Measurements from ENCODE around the gene ECHDC1.

ECHDC1 gene

DNA sequence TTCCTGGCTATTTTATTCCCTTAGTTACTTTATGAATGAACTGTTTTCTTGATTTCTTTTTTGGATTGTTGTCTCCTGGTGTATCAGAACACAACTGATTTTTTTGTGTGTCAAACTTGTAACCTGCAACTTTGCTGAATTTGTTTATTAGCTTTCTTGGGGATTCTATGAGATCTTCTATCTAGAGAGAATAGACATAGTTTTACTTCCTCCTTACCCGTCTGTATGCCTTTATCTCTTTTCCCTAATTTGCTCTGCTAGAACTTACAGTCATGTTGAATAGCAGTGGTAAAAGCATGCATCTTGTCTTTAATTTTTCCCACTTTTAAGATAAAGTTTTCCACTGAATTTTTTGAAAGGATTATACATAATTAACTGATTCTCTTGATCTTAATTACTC lies 63.6 kb downstream of the ECHDC1 start:
- TF ChIP-seq, protein P1, sequence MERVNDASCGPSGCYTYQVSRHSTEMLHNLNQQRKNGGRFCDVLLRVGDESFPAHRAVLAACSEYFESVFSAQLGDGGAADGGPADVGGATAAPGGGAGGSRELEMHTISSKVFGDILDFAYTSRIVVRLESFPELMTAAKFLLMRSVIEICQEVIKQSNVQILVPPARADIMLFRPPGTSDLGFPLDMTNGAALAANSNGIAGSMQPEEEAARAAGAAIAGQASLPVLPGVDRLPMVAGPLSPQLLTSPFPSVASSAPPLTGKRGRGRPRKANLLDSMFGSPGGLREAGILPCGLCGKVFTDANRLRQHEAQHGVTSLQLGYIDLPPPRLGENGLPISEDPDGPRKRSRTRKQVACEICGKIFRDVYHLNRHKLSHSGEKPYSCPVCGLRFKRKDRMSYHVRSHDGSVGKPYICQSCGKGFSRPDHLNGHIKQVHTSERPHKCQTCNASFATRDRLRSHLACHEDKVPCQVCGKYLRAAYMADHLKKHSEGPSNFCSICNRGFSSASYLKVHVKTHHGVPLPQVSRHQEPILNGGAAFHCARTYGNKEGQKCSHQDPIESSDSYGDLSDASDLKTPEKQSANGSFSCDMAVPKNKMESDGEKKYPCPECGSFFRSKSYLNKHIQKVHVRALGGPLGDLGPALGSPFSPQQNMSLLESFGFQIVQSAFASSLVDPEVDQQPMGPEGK (CRISPR knock-in tag; IDR thresholded peaks at IDR 0.05; ENCODE audit: borderline replicate concordance), result no peak
- TF ChIP-seq ESRRG (CRISPR knock-in tag; IDR thresholded peaks at IDR 0.05) (no peak), ZFP3 (CRISPR knock-in tag; IDR thresholded peaks at IDR 0.05) (no peak), ZC3H10 (CRISPR knock-in tag; IDR thresholded peaks at IDR 0.05) (no peak), PPARA (CRISPR knock-in tag; IDR thresholded peaks at IDR 0.05; ENCODE audit: borderline replicate concordance) (no peak), RARB (CRISPR knock-in tag; IDR thresholded peaks at IDR 0.05) (no peak), ZNF565 (CRISPR knock-in tag; conservative IDR thresholded peaks at IDR 0.05; ENCODE audit: low read depth) (no peak), BACH2 (CRISPR knock-in tag; IDR thresholded peaks at IDR 0.05; ENCODE audit: borderline replicate concordance) (no peak)
- TF ChIP-seq, protein P2, sequence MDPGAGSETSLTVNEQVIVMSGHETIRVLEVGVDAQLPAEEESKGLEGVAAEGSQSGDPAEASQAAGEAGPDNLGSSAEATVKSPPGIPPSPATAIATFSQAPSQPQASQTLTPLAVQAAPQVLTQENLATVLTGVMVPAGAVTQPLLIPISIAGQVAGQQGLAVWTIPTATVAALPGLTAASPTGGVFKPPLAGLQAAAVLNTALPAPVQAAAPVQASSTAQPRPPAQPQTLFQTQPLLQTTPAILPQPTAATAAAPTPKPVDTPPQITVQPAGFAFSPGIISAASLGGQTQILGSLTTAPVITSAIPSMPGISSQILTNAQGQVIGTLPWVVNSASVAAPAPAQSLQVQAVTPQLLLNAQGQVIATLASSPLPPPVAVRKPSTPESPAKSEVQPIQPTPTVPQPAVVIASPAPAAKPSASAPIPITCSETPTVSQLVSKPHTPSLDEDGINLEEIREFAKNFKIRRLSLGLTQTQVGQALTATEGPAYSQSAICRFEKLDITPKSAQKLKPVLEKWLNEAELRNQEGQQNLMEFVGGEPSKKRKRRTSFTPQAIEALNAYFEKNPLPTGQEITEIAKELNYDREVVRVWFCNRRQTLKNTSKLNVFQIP (CRISPR knock-in tag; IDR thresholded peaks at IDR 0.05; ENCODE audit: borderline replicate concordance, low read depth), result no peak
- TF ChIP-seq, protein P3, sequence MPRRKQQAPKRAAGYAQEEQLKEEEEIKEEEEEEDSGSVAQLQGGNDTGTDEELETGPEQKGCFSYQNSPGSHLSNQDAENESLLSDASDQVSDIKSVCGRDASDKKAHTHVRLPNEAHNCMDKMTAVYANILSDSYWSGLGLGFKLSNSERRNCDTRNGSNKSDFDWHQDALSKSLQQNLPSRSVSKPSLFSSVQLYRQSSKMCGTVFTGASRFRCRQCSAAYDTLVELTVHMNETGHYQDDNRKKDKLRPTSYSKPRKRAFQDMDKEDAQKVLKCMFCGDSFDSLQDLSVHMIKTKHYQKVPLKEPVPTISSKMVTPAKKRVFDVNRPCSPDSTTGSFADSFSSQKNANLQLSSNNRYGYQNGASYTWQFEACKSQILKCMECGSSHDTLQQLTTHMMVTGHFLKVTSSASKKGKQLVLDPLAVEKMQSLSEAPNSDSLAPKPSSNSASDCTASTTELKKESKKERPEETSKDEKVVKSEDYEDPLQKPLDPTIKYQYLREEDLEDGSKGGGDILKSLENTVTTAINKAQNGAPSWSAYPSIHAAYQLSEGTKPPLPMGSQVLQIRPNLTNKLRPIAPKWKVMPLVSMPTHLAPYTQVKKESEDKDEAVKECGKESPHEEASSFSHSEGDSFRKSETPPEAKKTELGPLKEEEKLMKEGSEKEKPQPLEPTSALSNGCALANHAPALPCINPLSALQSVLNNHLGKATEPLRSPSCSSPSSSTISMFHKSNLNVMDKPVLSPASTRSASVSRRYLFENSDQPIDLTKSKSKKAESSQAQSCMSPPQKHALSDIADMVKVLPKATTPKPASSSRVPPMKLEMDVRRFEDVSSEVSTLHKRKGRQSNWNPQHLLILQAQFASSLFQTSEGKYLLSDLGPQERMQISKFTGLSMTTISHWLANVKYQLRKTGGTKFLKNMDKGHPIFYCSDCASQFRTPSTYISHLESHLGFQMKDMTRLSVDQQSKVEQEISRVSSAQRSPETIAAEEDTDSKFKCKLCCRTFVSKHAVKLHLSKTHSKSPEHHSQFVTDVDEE (CRISPR knock-in tag; IDR thresholded peaks at IDR 0.05), result no peak
- no peak for ATAC-seq

DNA sequence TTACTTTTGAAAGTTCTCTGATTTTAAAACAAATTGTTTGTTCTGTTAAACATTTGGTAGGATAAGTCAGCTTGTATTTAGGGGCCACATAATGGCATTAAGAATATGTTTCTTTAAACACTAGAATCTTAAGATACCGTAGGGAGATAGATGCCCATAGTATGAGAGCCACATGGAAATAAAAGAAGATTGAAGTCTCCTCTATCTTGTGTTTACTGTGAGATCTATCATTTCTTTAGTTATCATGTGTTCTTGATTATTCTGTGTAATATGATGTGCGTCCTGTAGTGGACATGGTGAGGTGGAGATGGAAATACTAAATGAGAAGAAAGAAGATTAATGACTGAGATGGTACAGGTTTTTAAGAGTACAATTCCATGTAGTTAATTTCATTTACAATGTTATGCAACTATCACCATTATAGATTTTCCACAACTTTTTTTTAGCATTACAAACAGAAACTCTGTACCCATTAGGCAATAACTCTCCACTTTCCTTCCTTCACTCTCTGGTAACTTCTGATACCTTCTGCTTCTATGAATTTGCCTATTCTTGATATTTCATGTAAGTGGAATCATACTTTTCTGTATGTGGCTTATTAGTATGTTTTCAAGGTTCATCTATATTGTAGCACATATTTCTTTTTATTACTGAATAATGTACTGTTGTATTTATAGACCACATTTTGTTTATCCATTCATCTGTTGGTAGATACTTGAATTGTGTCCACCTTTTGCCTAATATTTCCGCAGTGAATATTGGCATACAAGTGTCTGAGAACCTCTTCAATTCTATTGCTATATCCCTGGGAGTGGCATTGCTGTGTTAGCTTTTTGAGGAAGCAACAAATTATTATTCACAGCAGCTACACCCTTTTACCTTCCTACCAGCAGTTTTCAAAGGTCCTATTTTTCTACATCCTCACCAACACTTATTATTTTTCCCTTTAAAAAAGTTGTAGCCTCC lies 65.2 kb downstream of the ECHDC1 start:
- TF ChIP-seq PPARA (CRISPR knock-in tag; IDR thresholded peaks at IDR 0.05; ENCODE audit: borderline replicate concordance) (no peak), ZNF8 (CRISPR knock-in tag; IDR thresholded peaks at IDR 0.05) (no peak), TCF4 (CRISPR knock-in tag; IDR thresholded peaks at IDR 0.05; ENCODE audit: borderline replicate concordance) (no peak), TOX (CRISPR knock-in tag; IDR thresholded peaks at IDR 0.05; ENCODE audit: borderline replicate concordance) (no peak), ISL1 (CRISPR knock-in tag; IDR thresholded peaks at IDR 0.05) (no peak), ZNF565 (CRISPR knock-in tag; conservative IDR thresholded peaks at IDR 0.05; ENCODE audit: low read depth) (no peak), BACH2 (CRISPR knock-in tag; IDR thresholded peaks at IDR 0.05; ENCODE audit: borderline replicate concordance) (no peak), CSDC2 (CRISPR knock-in tag; IDR thresholded peaks at IDR 0.05) (no peak), ZC3H10 (CRISPR knock-in tag; IDR thresholded peaks at IDR 0.05) (no peak)
- TF ChIP-seq, protein P4, sequence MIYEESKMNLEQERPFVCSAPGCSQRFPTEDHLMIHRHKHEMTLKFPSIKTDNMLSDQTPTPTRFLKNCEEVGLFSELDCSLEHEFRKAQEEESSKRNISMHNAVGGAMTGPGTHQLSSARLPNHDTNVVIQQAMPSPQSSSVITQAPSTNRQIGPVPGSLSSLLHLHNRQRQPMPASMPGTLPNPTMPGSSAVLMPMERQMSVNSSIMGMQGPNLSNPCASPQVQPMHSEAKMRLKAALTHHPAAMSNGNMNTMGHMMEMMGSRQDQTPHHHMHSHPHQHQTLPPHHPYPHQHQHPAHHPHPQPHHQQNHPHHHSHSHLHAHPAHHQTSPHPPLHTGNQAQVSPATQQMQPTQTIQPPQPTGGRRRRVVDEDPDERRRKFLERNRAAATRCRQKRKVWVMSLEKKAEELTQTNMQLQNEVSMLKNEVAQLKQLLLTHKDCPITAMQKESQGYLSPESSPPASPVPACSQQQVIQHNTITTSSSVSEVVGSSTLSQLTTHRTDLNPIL (CRISPR knock-in tag; IDR thresholded peaks at IDR 0.05; ENCODE audit: low read depth), result no peak
- TF ChIP-seq, protein P3 (CRISPR knock-in tag; IDR thresholded peaks at IDR 0.05), result no peak
- ATAC-seq, result no peak

DNA sequence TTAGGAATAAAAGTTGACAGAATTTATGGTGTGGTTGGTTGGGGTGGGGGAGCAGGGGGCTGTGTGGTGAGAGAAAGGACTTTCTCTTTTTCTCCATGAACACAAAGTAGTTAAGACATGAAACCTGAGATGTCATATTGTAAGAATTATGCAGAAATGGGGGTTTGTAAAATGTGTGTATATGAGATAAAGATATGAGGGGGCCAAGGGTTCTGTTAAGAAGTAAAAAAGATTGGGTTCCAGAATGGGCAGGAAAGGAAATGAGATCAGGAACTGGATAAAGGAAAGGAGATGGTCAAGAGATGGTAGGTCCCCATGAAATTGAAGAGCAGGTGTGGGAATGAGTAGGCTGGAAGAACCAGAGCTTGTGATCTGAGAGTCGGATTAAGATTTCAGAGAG lies 67.1 kb downstream of the ECHDC1 start:
- TF ChIP-seq ZFP3 (CRISPR knock-in tag; IDR thresholded peaks at IDR 0.05) (no peak), GLIS3 (CRISPR knock-in tag; IDR thresholded peaks at IDR 0.05) (no peak), SNAI2 (CRISPR knock-in tag; IDR thresholded peaks at IDR 0.05) (no peak), PPARA (CRISPR knock-in tag; IDR thresholded peaks at IDR 0.05; ENCODE audit: borderline replicate concordance) (no peak), CSDC2 (CRISPR knock-in tag; IDR thresholded peaks at IDR 0.05) (no peak), TOX (CRISPR knock-in tag; IDR thresholded peaks at IDR 0.05; ENCODE audit: borderline replicate concordance) (no peak), RARB (CRISPR knock-in tag; IDR thresholded peaks at IDR 0.05) (no peak), TCF4 (CRISPR knock-in tag; IDR thresholded peaks at IDR 0.05; ENCODE audit: borderline replicate concordance) (no peak), BACH2 (CRISPR knock-in tag; IDR thresholded peaks at IDR 0.05; ENCODE audit: borderline replicate concordance) (no peak), ARNTL (CRISPR knock-in tag; IDR thresholded peaks at IDR 0.05; ENCODE audit: borderline replicate concordance, low read depth) (no peak)
- TF ChIP-seq, protein P2 (CRISPR knock-in tag; IDR thresholded peaks at IDR 0.05; ENCODE audit: borderline replicate concordance, low read depth), result no peak
- TF ChIP-seq, protein P4 (CRISPR knock-in tag; IDR thresholded peaks at IDR 0.05; ENCODE audit: low read depth), result no peak

More for the DNA sequence above, 67.1 kb downstream of the ECHDC1 start:
- ATAC-seq, result no peak

All from SK-N-SH treated with all-trans-retinoic acid at 6 μM for 48 hours (cell line).